T-helper 2 cell treated with Interferon-gamma antibody and Interleukin-4, amounts not matched to agents 100 ng/mL and 5 ng/mL, for 36 hours (primary cell): Measurements from ENCODE around the gene KAZN. TPM values are rescaled to one million over a fixed set of nuclear protein-coding genes. Genes with fewer than 3 reads are reported as not detected.

Source experiments
- intact Hi-C: fragments of 100-400 bp; cut with micrococcal nuclease; formaldehyde crosslinking; loops from one replicate; pipeline ENCODE4 v1.15.1; 2023
- total RNA-seq: library from RNA; stranded (reverse); gene quantifications from 2 replicates; pipeline ENCODE4 v1.2.3, GENCODE V29; 2022

KAZN gene
- total RNA-seq, 1 donor from 2014 or later = 0.48 TPM

DNA sequence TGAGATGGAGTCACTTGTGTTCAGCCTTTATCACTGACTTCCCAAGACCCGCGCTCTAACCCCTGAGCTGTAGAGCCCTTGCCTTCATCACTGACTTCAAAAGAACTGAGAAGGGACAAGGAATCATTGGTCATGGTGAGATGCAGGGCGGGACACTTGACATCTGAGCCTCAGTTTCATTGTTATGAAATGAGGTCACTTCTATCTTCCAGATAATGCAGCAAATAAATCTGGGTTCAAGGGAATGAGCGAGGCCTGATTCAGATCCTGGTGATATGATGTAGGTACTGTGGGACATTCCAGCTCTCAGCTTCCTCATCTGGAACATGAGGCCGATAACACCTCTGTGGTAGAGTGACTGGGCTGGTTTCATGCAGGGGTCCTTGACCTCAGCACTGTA lies 13.8 kb downstream of the KAZN start:
- intact Hi-C loops = no loop called here

DNA sequence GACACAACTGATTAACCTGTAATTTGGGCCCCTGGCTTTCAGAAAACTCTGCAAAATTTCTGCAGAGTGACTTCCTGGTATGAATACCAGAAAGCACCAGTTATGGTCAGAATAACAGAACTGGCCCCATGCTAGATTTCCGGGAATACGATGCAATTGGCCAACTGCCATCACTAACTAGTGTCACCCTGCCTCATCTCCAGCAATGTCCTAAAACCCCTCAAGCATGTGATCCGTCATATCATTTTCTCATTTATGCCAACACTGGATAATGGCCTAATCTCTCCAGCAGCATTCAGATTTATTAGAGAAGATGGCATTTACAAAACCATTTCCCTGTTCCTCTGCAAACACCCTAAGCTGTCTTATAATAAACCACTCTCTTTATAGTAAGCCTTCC lies 15.4 kb downstream of the KAZN start:
- intact Hi-C loops = no loop called here

DNA sequence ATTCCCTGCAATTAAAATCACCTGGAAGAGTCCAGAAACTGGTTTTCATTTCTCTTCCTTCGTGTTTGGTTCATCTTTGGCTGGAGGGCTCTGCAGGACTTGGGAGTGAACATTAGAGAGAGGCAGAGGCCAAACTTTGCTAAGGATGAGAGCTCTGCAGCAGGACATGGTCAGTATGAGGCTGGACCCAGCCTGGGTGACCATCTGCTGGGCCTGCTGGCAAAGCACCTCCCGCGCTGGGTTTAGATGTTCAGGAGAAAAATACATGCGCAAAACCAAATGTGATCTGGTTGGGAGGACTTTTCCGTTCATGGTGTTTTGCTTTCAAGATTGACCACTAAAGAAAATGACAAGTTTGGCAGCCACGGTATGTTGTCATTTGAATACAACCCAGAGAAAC lies 15.9 kb downstream of the KAZN start:
- intact Hi-C loops = no loop called here

DNA sequence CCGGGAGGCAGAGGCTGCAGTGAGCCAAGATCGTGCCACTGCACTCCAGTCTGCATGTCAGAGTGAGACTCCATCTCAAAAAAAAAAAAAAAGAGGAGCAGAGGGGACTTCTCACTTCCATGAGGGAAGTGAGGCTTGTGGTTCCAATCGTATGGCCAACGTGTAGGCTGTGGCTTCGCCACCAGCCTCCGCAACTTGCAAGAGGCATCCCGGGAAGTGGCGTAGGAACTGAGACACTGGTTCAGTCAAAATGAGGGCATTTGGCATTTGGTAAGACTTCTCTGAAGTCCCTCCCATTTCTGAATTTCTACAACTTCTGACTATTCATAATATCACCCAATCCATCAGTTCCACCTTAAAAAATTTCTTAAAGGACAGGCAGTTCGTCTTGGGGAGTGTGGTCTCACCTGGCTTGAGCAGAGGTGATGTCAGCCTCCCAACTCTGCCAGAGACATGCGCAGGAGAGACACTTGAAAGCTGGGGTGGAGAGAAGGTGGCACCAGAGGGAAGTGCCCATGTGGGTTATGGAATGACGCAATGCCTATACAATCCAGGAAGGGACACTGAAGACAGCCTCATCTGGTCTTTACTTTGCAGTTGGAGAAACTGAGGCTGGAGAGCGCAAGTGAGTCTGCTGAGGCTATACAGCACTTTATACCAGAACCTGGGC lies 17.2 kb downstream of the KAZN start:
- intact Hi-C loops = no loop called here

DNA sequence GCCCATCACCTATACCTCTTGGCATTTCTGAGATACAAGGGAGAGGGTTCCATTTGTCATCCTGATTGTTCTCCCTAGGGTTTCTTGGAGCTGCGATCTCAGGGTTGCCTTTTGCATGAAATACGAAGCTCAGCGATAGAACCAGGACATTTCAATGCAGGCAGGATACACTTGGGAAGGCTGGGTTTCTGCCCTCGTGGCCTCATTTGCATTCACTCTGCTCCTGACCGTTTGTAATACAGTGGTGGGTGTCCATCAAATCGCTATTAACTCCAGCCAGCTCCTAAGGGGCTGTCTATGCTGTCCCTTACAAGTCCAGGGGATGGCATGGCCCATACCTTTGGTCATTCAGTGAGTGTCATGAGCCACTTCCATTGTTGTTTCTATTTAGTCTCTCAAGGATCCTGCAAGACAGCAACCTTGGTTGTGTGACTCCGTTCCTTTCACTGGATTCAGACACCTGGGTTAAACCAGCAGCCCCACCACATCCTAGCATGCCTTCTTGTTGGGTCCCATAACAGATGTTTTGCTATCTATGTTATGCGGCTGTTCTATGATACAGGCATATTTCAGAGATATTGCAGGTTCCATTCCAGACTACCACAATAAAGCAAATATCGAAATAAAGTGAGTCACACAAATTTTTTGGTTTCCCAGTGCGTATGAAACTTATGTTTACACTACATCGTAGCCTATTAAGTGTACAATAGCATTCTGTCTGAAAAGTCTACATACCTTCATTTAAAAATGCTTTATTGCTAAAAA lies 18.3 kb downstream of the KAZN start:
- intact Hi-C loops = no loop called here

GRCh38 chr1:14617791-14618190 lies 19.3 kb downstream of the KAZN start:
- intact Hi-C loops = no loop called here

GRCh38 chr1:14620941-14621340 lies 22.5 kb downstream of the KAZN start:
- intact Hi-C loops = no loop called here

GRCh38 chr1:14623090-14623489 lies 24.6 kb downstream of the KAZN start:
- intact Hi-C loops = no loop called here

- intact Hi-C loops = no loop called here
Observed at GRCh38 chr1:14624941-14625340, 26.5 kb downstream of the KAZN start.

GRCh38 chr1:14625572-14625971 lies 27.1 kb downstream of the KAZN start:
- intact Hi-C loops = no loop called here

GRCh38 chr1:14625996-14626395 lies 27.5 kb downstream of the KAZN start:
- intact Hi-C loops = no loop called here

GRCh38 chr1:14626869-14627607 lies 28.6 kb downstream of the KAZN start:
- intact Hi-C loops = no loop called here

- intact Hi-C loops = no loop called here
Observed at GRCh38 chr1:14627608-14628489, 29.4 kb downstream of the KAZN start.

- intact Hi-C loops = no loop called here
Observed at GRCh38 chr1:14629363-14630014, 31.0 kb downstream of the KAZN start.

- intact Hi-C loops = no loop called here
Observed at GRCh38 chr1:14630986-14631385, 32.5 kb downstream of the KAZN start.

DNA sequence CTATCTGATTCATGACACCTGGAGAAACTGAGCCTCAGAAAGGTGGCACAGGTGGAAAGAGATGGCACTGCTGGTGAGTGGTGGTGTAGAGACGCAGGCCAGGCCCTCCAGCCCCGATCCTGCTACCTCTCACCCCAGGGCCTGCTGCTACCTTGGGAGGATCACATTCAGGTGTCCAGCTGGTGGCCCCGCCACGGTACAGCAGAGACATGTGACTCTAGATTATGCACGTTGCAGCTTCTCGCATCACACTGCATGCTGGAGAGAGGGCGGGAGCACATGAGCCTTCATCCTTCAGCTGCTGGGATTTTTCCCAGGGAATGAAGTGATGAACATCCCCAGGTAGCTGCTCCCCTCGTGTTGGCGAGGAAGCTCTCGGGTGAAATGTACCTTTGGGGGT lies 32.9 kb downstream of the KAZN start:
- intact Hi-C loops = no loop called here

- intact Hi-C loops = no loop called here
Observed at GRCh38 chr1:14634486-14634885, 36.0 kb downstream of the KAZN start.

GRCh38 chr1:14635421-14635820 lies 36.9 kb downstream of the KAZN start:
- intact Hi-C loops = no loop called here

GRCh38 chr1:14636897-14637632 lies 38.6 kb downstream of the KAZN start:
- intact Hi-C loops = no loop called here
